Tibial nerve (tissue), 4 donors: ENCODE results near the gene SLC2A4RG. TPM values are rescaled to one million over a fixed set of nuclear protein-coding genes. Genes with fewer than 3 reads are reported as not detected.
A peak's percentile ranks its signal among the peaks of the same experiment; 100 is the strongest.
"Not testable (repeated sequence)": the region's sequence is repeated elsewhere in the genome, so short reads cannot be mapped to it uniquely, and the experiment has no call there.

Source experiments
- DNase-seq, 2 donors: peaks; one replicate each; pipeline ENCODE4 v3.0.0-alpha.2; 2019; ENCODE audit warnings: low spot score in 2 of 2
- H3K27ac ChIP-seq, 4 donors: fragments of 200-600 bp; sonication (generic) in 3 of 4; one replicate each; pipeline ENCODE4 v1.5.1; 2017 to 2019; ENCODE audit warnings: mild to moderate bottlenecking in 1 of 4
- H3K27me3 ChIP-seq, 2 donors: fragments of 200-600 bp; sonication (generic) in 1 of 2; one replicate each; pipeline versions ENCODE4 v1.5.1 to v1.6.0; 2017 to 2019
- H3K36me3 ChIP-seq, 3 donors: fragments of 200-600 bp; sonication (generic); one replicate each; pipeline ENCODE4 v1.5.1; 2018 to 2019
- H3K4me1 ChIP-seq, 4 donors: fragments of 200-600 bp; sonication (generic) in 3 of 4; one replicate each; pipeline ENCODE4 v1.5.1; 2017 to 2019
- H3K4me3 ChIP-seq, 4 donors: fragments of 200-600 bp; sonication (generic) in 3 of 4; one replicate each; pipeline ENCODE4 v1.5.1; 2017 to 2019; ENCODE audit warnings: mild to moderate bottlenecking in 1 of 4, moderate library complexity in 1 of 4
- H3K9me3 ChIP-seq, 4 donors: fragments of 200-600 bp; sonication (generic) in 3 of 4; one replicate each; pipeline ENCODE4 v1.5.1; 2017 to 2019
- EP300 ChIP-seq, 2 donors: sonication (generic); formaldehyde crosslinking; IDR thresholded peaks; one replicate each; pipeline ENCODE4 v1.6.1; 2017; ENCODE audit warnings: antibody characterized with exemption in 2 of 2, mild to moderate bottlenecking in 1 of 2
- POLR2A ChIP-seq, 2 donors: fragments of 450-650 bp; IDR thresholded peaks; one replicate each; pipeline ENCODE4 v1.6.1; 2017; ENCODE audit warnings: antibody characterized with exemption in 2 of 2, mild to moderate bottlenecking in 2 of 2, moderate library complexity in 2 of 2
- WGBS, 2 donors: methylation state at CpG; one replicate each; pipeline ENCODE4 v1.1.5; 2018; 5-methylcytosine and 5-hydroxymethylcytosine counted together
- total RNA-seq, 4 donors: library from RNA; depleted of rRNA; stranded (reverse); fragments of >200 nt; gene quantifications; one replicate each; pipeline ENCODE4 v1.1.0, GENCODE V29; 2016
- TF ChIP-seq, protein P1 (sequence below), 5 experiments: fragments of 200-600 bp in 3 of 5; fragments of 450-650 bp in 2 of 5; sonication (generic) in 3 of 5; IDR thresholded peaks; one replicate each; pipeline ENCODE4 v1.5.1; 2016 to 2019; ENCODE audit warnings: antibody characterized with exemption in 5 of 5, mild to moderate bottlenecking in 3 of 5, moderate library complexity in 2 of 5

The SLC2A4RG gene
- total RNA-seq, 4 donors from 2014 or later: 71.5 to 126 (median 72.5) TPM

DNA sequence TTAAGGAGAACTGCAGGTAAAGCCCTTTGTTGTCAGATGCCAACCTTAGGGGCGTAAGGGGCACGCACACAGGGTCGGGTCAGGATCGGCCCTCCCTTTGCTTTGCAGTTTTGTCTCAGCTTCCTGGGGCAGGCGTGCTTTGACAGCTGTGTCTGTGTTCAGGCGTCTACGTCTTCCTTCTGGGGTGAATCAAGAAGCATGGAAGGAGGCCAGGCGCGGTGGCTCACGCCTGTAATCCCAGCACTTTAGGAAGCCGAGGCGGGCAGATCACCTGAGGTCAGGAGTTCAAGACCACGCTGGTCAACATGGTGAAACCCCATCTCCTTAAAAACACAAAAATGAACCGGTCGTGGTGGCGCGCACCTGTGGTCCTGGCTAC lies 30.4 kb upstream of the SLC2A4RG start:
- Histone ChIP-seq H3K27me3 (no peaks in the 10 kb centered on the region), H3K9me3 (peaks cover 0 to 9% (median 0%) of the 10 kb centered on the region in 4 donors), H3K4me3 (peak overlapping the region in 1 of 4 donors; percentile 75), H3K27ac (no peak overlapping the region), H3K4me1 (peaks cover 0 to 39% (median 26%) of the 10 kb centered on the region in 4 donors), H3K36me3 (peaks cover 0 to 79% (median 5%) of the 10 kb centered on the region in 3 donors)
- 90% methylated on average over 15 to 17 of the region's 17 CpGs for WGBS, 2 donors
- DNase-seq: no peak
- TF ChIP-seq POLR2A (IDR thresholded peaks at IDR 0.05) (no peak), EP300 (IDR thresholded peaks at IDR 0.05) (no peak)
- TF ChIP-seq, protein P1, sequence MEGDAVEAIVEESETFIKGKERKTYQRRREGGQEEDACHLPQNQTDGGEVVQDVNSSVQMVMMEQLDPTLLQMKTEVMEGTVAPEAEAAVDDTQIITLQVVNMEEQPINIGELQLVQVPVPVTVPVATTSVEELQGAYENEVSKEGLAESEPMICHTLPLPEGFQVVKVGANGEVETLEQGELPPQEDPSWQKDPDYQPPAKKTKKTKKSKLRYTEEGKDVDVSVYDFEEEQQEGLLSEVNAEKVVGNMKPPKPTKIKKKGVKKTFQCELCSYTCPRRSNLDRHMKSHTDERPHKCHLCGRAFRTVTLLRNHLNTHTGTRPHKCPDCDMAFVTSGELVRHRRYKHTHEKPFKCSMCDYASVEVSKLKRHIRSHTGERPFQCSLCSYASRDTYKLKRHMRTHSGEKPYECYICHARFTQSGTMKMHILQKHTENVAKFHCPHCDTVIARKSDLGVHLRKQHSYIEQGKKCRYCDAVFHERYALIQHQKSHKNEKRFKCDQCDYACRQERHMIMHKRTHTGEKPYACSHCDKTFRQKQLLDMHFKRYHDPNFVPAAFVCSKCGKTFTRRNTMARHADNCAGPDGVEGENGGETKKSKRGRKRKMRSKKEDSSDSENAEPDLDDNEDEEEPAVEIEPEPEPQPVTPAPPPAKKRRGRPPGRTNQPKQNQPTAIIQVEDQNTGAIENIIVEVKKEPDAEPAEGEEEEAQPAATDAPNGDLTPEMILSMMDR (IDR thresholded peaks at IDR 0.05): no peak

DNA sequence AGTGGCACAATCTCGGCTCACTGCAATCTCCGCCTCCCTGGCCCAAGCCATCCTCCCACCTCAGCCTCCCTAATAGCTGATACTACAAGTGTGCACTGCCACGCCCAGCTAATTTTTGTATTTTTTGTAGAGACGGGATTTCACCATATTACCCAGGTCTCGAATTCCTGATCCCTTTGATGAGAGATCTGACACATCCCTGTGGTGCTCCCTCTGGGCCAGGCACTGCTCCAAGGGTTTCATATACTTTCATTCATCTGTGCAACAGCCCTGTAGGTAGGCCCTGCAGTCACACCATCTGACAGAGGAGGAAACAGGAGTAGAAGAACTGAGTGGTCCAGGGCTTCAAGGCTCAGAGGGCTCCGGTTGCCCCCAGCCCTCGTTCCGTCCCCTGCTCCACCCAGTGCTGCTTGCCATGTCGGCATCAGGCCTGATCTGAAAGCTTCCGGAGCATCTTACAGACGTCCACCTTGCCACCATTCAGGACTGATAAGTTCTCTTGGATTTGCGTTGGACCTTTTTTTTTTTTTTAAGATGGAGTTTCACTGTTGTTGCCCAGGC lies 28.4 kb upstream of the SLC2A4RG start:
- WGBS, 2 donors: 83 to 87% methylated on average over 12 of the region's 12 CpGs
- H3K27ac ChIP-seq: no peak overlapping the region
- DNase-seq: no peak
- H3K27me3 ChIP-seq: no peaks in the 10 kb centered on the region
- H3K4me1 ChIP-seq: peaks cover 0 to 32% (median 23%) of the 10 kb centered on the region in 4 donors
- H3K4me3 ChIP-seq: no peak overlapping the region
- no peak for TF ChIP-seq POLR2A (IDR thresholded peaks at IDR 0.05)
- TF ChIP-seq, protein P1 (IDR thresholded peaks at IDR 0.05): no peak
- TF ChIP-seq EP300 (IDR thresholded peaks at IDR 0.05): no peak
- peaks cover 0 to 79% (median 5%) of the 10 kb centered on the region in 3 donors for H3K36me3 ChIP-seq
- peaks cover 0 to 29% (median 6%) of the 10 kb centered on the region in 4 donors for H3K9me3 ChIP-seq

DNA sequence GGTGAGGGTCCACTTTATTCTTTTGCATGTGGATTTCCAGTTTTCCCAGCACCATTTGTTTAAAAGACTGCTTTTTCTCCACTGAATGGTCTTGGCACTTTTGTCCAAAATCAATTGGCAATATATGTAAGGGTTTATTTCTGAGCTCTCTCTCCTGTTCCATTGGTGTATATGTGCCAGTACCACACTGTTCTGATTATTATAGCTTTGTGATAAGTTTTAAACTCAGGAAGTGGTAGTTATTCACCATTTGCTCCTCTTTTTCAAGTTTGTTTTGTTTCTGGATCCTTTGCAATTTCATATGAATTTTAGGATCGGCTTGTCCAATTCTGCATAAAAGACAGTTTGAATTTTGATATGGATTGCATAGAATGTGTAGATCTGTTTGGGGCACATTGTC lies 27.4 kb upstream of the SLC2A4RG start:
- peaks cover 0 to 33% (median 7%) of the 10 kb centered on the region in 4 donors for H3K9me3 ChIP-seq
- no peak overlapping the region for H3K27ac ChIP-seq
- TF ChIP-seq, protein P1 (IDR thresholded peaks at IDR 0.05): no peak
- TF ChIP-seq POLR2A (IDR thresholded peaks at IDR 0.05): no peak
- TF ChIP-seq EP300 (IDR thresholded peaks at IDR 0.05): no peak
- H3K4me3 ChIP-seq: no peak overlapping the region
- DNase-seq: no peak
- peaks cover 0 to 86% (median 5%) of the 10 kb centered on the region in 3 donors for H3K36me3 ChIP-seq
- WGBS, 2 donors: 98 to 100% methylated on average over 1 of the region's 1 CpG
- H3K27me3 ChIP-seq: no peaks in the 10 kb centered on the region
- H3K4me1 ChIP-seq: peaks cover 0 to 22% (median 14%) of the 10 kb centered on the region in 4 donors

DNA sequence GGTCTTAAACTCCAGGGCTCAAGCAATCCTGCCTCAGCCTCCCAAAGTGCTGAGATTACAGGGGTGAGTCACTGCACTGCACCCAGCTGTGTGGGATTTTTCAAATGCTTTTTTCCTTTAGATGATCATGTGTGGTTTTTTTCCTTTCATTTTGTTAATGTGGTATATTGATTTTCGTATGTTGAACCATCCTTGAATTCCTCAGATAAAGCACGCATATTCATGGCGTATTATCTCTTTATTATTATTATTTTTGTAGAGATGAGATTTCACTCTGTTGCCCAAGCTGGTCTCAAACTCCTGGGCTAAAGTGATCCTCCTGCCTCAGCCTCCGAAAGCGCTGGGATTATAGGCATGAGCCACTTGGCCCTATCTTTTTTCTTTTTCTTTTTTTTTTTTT lies 24.7 kb upstream of the SLC2A4RG start:
- DNase-seq: no peak
- H3K36me3 ChIP-seq: peaks cover 0 to 100% (median 5%) of the 10 kb centered on the region in 3 donors
- H3K27me3 ChIP-seq: no peaks in the 10 kb centered on the region
- no peak for TF ChIP-seq POLR2A (IDR thresholded peaks at IDR 0.05)
- TF ChIP-seq EP300 (IDR thresholded peaks at IDR 0.05): no peak
- TF ChIP-seq, protein P1 (IDR thresholded peaks at IDR 0.05): no peak
- 98% methylated on average over 5 of the region's 5 CpGs for WGBS, 2 donors
- no peak overlapping the region for H3K27ac ChIP-seq
- peaks cover 0 to 6% (median under 1%) of the 10 kb centered on the region in 4 donors for H3K4me1 ChIP-seq
- H3K9me3 ChIP-seq: peaks cover 0 to 50% (median 11%) of the 10 kb centered on the region in 4 donors
- H3K4me3 ChIP-seq: no peak overlapping the region

DNA sequence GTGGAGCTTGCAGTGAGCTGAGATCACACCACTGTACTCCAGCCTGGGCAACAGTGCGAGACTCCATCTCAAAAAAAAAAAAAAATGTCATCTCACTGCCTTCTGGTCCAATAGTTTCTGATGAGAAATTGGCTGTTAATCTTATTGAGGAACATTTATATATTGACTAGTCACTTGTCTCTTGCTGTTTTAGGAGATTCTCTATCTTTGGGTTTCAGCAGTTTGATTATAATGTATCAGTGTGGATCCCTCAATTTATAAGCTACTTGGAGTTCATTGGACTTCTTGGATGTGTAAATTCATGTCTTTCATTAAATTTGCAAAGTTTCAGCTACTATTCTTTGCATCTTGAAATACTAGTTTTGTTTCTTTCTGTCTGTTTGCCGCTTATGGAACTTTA lies 20.6 kb upstream of the SLC2A4RG start:
- no peak for TF ChIP-seq POLR2A (IDR thresholded peaks at IDR 0.05)
- no peak overlapping the region for H3K4me3 ChIP-seq
- H3K4me1 ChIP-seq: no peaks in the 10 kb centered on the region
- H3K27me3 ChIP-seq: no peaks in the 10 kb centered on the region
- H3K36me3 ChIP-seq: peaks cover 0 to 97% (median 0%) of the 10 kb centered on the region in 3 donors
- WGBS, 2 donors: 97 to 100% methylated on average over 2 of the region's 2 CpGs
- no peak overlapping the region for H3K27ac ChIP-seq
- peaks cover 0 to 46% (median 11%) of the 10 kb centered on the region in 4 donors for H3K9me3 ChIP-seq
- no peak for DNase-seq

DNA sequence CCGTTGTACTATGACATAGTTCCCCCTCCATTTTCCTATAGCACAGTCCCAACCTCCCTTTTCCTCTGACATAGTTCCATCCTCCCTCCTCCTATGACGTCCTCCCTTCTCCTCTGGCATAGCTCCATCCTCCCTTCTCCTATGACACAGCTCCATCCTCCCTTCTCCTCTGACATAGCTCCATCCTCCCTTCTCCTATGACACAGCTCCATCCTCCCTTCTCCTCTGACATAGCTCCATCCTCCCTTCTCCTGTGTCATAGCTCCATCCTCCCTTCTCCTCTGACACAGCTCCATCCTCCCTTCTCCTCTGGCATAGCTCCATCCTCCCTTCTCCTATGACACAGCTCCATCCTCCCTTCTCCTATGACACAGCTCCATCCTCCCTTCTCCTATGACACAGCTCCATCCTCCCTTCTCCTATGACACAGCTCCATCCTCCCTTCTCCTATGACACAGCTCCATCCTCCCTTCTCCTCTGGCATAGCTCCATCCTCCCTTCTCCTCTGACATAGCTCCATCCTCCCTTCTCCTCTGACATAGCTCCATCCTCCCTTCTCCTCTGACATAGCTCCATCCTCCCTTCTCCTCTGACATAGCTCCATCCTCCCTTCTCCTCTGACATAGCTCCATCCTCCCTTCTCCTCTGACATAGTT lies 16.5 kb upstream of the SLC2A4RG start:
- H3K27me3 ChIP-seq, DNase-seq, H3K27ac ChIP-seq, H3K4me3 ChIP-seq, H3K4me1 ChIP-seq: not testable (repeated sequence)
- peaks cover 0 to 88% (median 0%) of the 10 kb centered on the region in 3 donors for H3K36me3 ChIP-seq
- peaks cover 0 to 44% (median 9%) of the 10 kb centered on the region in 4 donors for H3K9me3 ChIP-seq
- 78 to 83% methylated on average over 2 of the region's 2 CpGs for WGBS, 2 donors

DNA sequence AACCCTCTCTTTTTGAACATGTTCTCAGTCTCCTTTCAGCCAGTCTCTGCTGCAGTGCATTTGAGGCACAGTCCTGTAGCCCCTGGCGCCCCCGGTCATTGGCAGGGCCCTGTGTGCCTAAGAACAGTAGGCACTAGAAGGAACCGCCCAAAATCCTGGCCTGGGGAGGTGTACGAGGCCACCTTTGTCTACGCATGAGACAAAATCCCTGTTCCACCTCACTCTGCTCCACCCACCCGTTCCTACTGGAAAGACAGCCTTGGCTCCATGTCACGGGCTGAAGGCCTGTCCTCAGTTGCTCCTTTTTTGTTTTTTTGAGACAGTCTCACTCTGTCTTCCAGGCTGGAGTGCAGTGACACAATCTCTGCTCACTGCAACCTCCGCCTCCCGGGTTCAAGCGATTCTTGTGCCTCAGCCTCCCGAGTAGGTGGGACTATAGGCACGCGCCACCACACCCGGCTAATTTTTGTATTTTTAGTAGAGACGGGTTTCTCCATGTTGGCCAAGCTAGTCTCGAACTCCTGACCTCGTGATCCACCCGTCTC lies 9.3 kb upstream of the SLC2A4RG start:
- Histone ChIP-seq H3K36me3 (peaks cover 0 to 59% (median 0%) of the 10 kb centered on the region in 3 donors), H3K9me3 (peaks cover 0 to 14% (median 3%) of the 10 kb centered on the region in 4 donors)
- not testable (repeated sequence) for H3K27me3 ChIP-seq, H3K27ac ChIP-seq, DNase-seq, H3K4me1 ChIP-seq, H3K4me3 ChIP-seq
- 96% methylated on average over 18 of the region's 18 CpGs for WGBS, 2 donors
